NCI-H2227 (cell line): Measurements from ENCODE around the gene DLX6.

Experiments
- DNase-seq: peaks from one replicate; lab custom pipeline; 2025; ENCODE audit not compliant: unreplicated experiment; lab: John Stamatoyannopoulos, UW

DLX6 gene

GRCh38 chr7:96995406-96996110, 9.8 kb upstream of the DLX6 start:
- DNase-seq = no peak

DNA sequence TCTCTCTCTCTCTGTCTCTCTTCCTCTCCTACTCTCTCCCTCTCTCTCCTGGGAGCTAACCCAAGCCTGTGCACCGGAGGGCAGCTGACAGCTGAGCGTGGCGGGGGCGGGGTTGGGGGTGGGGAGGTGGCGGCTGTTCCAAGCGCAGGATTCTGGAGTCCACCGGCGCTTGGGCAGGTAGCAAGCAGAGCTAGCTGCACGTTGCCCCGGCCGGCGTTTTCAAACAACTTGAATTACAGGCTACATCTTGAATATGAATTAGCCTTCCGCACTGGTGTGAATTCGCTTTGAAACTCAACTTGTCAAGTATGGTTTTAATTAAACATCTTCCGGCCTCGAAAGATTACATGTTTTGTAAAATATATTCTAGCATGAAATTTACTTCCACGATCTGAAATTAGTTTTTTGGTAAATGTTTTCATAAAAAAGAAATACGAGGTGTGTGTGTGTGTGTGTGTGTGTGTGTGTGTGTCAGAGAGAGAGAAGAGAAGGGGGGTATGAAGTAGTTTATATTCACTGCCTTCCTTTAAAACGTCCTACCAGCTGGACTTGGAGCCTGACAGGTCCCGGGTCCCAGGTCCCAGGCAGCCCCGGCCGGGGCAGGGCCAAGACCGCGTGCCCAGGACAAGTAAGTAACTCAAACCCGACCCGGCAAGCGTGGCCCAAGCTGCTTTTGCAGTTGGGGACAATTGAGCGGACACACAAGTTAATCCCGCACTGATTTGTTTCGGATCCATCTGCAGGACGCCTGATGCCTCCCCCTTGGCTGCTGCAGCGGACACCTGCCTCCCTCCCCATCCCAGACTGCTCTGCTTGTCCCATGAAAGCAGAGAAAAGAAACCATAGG, 9.0 kb upstream of the DLX6 start:
- peak; percentile 44 for DNase-seq

DNA sequence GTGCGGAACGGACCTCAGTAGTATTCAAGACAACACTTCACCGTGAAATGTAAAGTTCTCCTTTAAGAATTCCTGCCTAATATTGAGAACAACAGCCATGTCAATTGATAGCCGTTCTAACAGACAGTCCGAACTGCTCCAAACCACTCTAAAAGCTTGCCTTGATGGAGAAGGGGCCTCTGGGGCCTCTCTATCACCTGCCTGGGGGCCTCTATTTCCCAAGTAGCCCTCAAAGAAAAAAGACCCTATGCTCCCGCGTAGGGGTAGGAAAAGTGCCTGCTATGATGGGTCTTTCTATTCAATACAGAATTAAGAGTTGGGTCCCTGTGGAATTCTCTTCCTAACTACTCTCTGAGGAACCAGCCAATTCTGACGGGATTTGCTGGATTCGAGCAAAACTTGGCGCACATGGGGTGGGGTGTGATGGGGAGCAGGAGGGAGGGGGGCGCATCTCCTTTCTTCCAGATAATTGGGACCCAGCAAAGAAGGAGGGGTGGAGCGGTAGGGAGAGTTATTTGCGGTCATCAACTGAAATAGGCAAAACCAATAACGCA, 8.3 kb upstream of the DLX6 start:
- DNase-seq = no peak

GRCh38 chr7:96997512-96998032, 7.8 kb upstream of the DLX6 start:
- DNase-seq = no peak

DNA sequence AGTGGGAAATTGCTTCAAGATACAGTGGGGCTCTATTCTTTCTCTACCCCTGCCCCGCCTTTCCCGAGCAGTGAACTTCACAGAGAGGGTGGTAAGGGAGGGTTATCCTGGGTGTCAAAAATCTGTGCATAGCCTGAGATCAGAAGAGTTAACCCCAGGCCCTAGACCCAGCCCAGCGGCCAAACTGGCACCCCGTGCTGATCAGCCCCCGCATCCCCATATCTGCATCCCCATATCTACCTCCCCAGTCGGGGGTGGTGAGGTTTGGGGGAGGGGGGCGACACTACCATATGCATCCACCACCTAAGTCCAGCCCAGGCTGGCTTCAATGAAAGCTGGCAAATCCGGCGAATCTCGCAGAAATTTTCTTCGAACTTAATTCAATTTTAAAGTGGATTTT, 7.0 kb upstream of the DLX6 start:
- no peak for DNase-seq

DNA sequence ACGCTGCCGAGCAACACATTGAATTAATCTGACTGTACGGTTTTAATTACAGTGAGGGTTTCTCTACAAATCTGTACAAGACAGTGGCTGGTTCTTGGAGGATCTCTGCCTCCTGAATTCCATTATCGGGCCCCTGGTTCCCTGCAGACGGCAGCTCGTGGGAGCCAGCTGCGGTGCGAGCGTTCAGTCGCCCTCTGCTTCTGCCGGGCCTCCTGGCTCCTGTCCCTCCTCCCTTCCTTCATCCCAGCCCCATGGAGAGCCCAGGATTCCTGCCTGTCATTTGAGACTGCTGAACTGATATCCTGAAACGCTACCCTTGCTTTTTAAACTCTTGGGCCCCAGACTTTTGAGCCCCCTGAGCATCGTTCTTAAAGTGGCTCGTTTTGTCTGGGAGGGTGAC, 6.6 kb upstream of the DLX6 start:
- DNase-seq = no peak

GRCh38 chr7:97001221-97001620, 4.1 kb upstream of the DLX6 start:
- DNase-seq = no peak

- no peak for DNase-seq
Observed at GRCh38 chr7:97001656-97002554, 3.4 kb upstream of the DLX6 start.

DNA sequence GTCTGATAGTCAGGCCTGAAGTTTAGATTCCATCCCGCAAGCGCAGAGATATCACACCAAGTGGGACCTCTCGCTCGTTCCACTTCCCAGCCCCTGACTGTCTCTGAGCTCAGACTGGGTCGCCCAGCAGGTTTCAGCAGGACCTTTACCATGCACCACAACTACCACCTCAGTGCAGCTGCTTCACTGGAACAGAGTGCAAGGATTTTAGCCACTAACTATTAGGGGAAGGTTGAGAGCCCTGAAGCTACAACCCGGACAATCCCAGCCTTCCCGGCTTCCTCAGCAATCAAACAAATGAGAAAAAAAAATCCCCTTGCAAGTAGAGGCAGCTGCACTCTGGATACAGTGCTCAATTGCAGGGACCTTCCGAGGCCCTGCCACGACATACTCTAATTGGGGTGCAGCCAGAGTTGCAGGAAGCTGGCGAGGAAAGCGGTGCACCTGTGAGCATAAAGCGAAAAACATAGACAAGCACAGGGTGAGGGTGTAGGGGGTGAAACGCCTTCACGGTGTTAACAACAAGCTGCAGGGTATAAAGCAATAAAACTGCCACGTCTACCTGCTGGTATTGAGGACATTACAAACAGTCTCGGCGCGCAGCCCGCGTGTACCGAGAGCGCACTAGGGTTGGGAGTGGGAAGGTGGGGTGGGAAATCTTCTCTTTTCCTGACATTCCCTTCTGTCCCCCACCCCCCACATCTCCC, 2.6 kb upstream of the DLX6 start:
- peak; percentile 20 for DNase-seq

GRCh38 chr7:97003262-97004246, 1.8 kb upstream of the DLX6 start:
- DNase-seq = peak; percentile 37

DNA sequence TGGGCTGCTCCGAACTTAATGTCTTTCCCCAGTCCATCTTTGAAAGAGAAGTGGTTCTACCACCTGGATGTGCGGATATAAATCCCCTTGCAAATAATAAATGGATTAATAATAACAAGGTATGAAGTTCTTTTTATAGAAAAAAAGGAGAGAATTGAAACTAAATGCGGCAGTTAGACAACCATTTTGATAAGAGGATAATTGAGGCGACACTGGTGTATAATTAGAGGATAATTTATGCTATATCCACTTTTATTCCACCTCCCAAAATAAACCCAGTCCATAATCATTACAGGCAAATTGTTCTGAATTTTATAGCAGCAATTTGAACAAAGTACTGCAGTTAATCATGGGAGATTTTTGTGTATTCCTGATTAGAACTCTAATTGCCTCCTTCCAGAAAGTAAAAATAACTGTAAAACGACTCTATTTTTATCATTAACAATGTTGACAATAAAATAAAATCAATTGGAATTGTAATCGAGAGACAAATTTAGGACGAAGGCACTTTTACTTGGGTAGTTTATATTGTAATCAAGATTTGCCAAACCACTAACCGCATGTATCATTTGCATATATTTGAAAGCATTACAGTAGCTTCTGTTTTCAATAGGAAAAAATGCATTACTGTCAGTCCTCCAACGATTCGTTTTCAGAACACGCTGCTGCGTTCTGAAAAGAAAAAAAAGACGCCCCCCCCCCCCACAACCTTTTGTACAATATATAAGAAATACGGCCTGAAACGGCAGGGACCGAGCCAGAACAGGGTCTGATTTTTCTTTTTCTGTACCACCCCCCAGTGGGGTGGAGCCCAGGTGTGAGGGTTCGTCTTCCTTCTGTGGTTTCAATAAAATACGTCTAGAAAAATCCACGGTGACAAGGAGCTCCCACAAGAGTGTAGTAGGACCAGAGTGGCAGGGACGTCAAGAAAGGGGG, 838 bp upstream of the DLX6 start:
- DNase-seq = no peak

DNA sequence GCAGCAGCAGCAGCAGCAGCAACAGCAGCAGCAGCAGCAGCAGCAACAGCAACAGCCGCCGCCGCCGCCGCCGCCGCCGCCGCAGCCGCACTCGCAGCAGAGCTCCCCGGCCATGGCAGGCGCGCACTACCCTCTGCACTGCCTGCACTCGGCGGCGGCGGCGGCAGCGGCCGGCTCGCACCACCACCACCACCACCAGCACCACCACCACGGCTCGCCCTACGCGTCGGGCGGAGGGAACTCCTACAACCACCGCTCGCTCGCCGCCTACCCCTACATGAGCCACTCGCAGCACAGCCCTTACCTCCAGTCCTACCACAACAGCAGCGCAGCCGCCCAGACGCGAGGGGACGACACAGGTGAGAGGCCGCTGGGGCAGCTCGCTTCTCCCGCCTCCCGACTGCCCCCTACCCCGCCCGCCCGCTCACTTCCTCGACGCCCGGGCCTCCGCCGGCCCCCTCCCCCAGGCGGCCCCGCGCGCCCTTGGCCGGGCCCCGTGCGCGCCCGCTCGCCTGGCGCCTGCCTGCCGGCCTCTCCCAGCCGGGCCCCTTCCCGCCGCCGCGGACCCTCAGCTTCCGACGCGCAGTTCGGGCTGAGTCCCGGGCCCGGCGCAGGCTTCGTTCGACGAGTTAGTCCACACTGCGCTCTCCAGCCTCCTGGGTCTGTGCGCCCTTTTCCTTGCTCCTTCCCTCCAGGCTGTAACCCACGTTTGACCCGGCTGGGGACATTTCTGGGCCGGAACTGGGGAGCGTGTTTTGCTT, 882 bp downstream of the DLX6 start:
- DNase-seq = peak; percentile 76

- peak; percentile 37 for DNase-seq
Observed at GRCh38 chr7:97006816-97007582, 1.6 kb downstream of the DLX6 start.

GRCh38 chr7:97007583-97007861, 2.2 kb downstream of the DLX6 start:
- no peak for DNase-seq

- DNase-seq = no peak
Observed at GRCh38 chr7:97008275-97008917, 3.0 kb downstream of the DLX6 start.
